ES-I3 (cell line): ENCODE data around the gene STBD1.
"Not testable (repeated sequence)": the region's sequence is repeated elsewhere in the genome, so short reads cannot be mapped to it uniquely, and the experiment has no call there.

Source experiments
- H3K36me3 ChIP-seq: 2 replicates; pipeline ENCODE4 v1.6.1; 2013; ENCODE audit warnings: mild to moderate bottlenecking, low read length, control low read depth, moderate library complexity; ENCODE audit not compliant: insufficient read depth
- H3K4me1 ChIP-seq: 2 replicates; pipeline ENCODE4 v1.6.1; 2013; ENCODE audit warnings: mild to moderate bottlenecking, control low read depth, low read length; ENCODE audit not compliant: insufficient read depth
- H3K9ac ChIP-seq: 2 replicates; pipeline ENCODE4 v1.6.1; 2013; ENCODE audit warnings: low read depth, mild to moderate bottlenecking, low read length, moderate library complexity
- H3K9me3 ChIP-seq: 2 replicates; pipeline ENCODE4 v1.6.1; 2013; ENCODE audit warnings: mild to moderate bottlenecking, low read length, moderate library complexity; ENCODE audit not compliant: control insufficient read depth, insufficient read depth

STBD1 gene

DNA sequence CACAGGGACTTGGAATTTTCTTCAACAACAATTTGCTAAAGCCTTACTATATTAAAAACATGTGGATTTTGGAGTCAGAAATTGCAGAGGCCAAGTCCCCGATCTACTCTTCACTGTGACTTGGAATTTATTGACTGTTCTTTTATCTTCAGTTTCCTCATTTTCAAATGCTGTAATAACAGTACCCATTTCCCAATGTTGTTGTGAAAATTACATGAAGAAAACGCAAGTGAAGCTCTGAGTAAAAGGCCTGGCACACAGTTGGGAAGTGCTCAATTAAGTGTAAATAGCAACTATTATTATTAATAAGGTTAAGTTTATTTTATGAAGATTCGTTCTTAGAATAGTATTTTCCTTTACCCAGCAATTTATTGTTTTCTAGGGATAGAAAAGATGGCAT, 15.7 kb downstream of the STBD1 start:
- peaks cover 6% of the 10 kb centered on the region; the same call in 1 of the 2 replicates for H3K9me3 ChIP-seq
- H3K4me1 ChIP-seq = no peaks in the 10 kb centered on the region
- no peaks in the 10 kb centered on the region for H3K36me3 ChIP-seq
- no peak overlapping the region for H3K9ac ChIP-seq

DNA sequence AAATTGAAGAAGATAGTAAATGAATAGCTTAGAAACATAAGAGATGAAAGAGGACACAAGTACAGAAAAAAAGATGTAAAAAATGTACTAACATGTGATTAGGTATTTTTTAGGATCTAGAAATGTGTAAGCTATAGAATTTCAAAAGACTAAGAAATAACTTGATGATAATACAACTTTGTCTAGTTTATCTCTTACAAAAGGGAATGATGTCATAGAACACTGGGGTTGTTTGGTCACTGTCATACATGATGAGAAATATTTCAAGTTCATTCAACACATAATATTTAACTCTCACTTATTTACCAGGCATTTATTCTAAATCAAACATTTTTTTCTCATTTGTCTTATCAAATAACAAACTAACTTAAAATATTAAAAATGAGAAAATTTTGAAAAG, 18.5 kb downstream of the STBD1 start:
- H3K36me3 ChIP-seq = no peaks in the 10 kb centered on the region
- peaks cover 4% of the 10 kb centered on the region; the same call in 1 of the 2 replicates for H3K9me3 ChIP-seq
- H3K4me1 ChIP-seq = no peaks in the 10 kb centered on the region
- H3K9ac ChIP-seq = no peak overlapping the region

DNA sequence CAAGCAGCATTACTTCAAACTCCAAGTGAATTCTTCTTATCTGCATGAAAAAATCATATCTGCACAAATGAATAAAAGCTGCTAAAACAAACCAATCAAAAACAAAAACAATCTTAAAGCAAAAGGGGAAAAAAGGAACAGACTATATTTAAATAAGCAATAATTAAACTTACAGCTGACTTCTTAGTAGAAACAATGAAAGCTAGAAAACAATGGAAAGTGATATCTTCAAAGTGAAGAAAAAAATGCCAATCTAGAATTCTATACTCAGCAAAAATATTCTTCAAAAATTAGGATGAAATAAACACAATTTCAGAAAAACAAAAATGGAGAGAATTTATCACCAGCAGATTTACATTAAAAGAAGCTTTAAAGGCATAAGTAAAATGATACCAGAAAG, 20.0 kb downstream of the STBD1 start:
- no peak overlapping the region for H3K9ac ChIP-seq
- no peaks in the 10 kb centered on the region for H3K4me1 ChIP-seq
- no peaks in the 10 kb centered on the region for H3K36me3 ChIP-seq
- H3K9me3 ChIP-seq = peaks cover 4% of the 10 kb centered on the region; the same call in 1 of the 2 replicates

DNA sequence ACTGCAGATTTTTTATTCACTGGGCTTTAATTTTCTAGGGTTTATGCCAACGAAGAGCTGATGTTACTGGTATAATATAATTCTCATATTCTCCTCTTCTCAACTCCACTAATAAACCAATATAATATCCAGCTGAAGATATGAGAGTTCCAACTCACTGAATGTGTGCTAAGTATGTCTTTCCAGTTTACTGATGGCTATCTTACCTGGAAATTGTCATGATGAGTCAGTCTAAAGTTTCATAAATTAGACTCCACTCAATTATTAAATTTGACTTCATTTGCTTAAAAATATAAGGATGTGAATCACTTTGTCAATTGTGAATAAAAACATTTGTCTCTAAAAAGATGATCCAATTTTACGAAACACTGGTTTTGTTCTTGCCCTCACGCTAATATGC, 28.4 kb downstream of the STBD1 start:
- H3K9me3 ChIP-seq = no peaks in the 10 kb centered on the region
- no peaks in the 10 kb centered on the region for H3K36me3 ChIP-seq
- H3K4me1 ChIP-seq = no peaks in the 10 kb centered on the region
- H3K9ac ChIP-seq = no peak overlapping the region

DNA sequence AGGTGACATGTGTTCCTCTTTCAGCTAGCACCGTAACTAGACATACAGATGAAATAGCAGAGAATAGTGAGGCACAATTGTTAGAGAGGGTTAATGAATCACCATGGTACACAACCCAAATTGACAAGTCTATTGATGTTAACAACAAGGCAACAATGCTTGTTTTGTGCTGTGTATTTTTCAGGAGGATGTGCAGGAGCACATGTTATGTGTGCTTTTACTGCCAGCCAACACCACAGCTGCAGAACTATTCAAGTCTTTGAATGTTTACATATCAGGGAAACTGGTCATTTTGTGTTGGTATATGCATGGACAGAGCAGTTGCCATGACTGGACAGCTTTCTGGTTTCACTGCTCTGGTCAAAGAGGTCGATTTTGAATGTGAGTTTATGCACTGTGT, 32.8 kb downstream of the STBD1 start:
- Histone ChIP-seq H3K9me3 (no peaks in the 10 kb centered on the region), H3K36me3 (no peaks in the 10 kb centered on the region), H3K4me1 (no peaks in the 10 kb centered on the region), H3K9ac (no peak overlapping the region)

DNA sequence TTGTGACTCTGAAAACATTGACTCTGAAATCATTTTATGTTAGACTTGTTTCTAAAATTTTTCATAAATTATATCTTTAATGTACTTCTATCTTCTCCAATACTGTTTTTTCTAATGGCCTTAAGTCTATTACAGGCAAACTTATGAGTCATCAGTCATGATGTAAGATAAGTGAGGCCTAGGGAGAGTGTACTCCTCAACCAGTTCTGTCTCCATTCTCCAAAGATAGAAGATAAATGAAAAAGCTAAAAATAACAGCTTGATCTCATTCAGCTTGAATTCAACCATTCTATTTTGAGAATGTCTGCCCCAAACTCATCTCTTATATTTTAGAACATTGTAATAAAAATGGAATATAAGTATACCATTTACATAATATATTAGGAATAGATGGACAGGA, 34.5 kb downstream of the STBD1 start:
- Histone ChIP-seq H3K9me3 (no peaks in the 10 kb centered on the region), H3K36me3 (no peaks in the 10 kb centered on the region), H3K4me1 (no peaks in the 10 kb centered on the region), H3K9ac (no peak overlapping the region)

DNA sequence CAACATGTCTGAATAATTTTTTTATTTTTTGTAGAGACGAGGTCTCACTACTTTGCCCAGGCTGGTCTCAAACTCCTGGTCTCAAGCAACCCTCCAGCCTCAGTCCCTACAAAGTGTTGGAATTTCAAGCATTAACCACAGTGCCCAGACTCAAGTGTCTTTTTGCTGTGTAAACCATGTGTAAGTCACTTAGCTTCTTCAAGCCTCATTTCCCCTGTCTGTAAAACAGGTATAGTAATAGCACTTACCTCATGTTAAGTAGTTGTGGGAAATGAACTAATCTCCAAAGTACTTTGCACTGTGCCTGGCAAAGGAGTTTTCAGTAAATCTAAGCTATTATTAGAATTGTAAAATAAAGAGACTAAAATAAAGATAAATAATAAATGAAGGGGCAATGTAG, 35.7 kb downstream of the STBD1 start:
- Histone ChIP-seq H3K4me1 (no peaks in the 10 kb centered on the region), H3K9me3 (no peaks in the 10 kb centered on the region), H3K9ac (no peak overlapping the region), H3K36me3 (no peaks in the 10 kb centered on the region)

DNA sequence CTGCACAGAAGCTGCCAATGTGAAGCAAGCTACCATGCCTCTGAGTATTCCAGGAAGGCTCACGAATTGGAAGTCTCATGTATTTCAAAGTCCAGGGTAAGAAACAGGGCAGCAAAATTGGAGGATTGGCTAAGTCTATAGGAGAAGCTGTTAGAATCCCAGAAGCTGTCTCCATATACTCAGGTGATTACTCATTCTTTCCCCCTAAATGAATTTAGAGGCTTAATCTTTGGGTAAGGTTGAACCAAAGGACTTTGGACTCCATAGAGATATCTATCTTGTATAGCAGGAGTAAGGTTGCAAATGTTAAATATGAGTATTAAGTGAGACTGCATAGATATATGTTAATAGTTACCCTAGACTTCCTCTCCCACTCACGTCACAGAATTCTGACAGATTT, 36.3 kb downstream of the STBD1 start:
- no peaks in the 10 kb centered on the region for H3K4me1 ChIP-seq
- H3K9me3 ChIP-seq = no peaks in the 10 kb centered on the region
- no peak overlapping the region for H3K9ac ChIP-seq
- no peaks in the 10 kb centered on the region for H3K36me3 ChIP-seq

DNA sequence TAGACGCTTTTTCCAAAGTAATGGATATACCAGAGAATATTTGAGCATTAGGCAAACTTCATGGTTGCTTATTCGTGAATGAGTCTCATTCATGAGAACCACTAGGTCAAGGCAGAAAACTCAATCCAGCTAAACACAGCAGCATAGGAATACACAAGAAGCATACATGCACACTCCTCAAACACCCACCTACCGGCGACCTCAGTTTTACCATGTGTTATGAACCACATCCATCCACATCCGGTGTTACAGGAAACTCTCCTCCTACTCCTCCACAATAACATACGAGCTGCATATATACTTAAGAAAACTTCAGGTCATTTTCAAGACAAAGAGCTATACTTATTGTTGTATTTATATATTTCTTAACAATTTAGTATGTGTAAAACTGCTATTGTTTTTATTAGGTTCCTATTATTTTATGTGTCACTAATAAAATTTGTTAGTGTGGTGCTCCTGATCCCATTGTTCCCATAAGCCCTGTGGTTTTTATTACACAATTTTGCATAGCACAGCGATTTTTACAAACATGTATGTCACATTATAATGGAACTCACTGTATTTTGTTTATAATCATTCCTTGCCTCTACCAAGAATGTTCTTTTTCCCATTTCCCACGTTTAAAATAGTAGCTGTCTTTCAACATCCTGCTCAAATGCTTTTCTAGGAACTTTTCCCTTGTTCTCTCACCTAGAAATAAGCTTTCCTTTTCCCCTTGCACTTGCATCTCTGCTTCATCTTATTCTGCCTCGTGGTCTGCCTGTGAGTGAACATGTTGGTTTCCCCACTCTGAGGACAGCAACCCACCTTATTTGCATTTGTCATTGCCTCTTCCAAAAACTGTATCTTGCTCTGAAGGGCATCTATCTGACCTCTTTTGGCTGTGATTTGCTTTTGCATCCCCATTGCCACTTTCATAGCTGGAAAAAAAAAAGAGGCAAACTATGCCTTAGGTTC, 48.3 kb downstream of the STBD1 start:
- Histone ChIP-seq H3K4me1 (no peaks in the 10 kb centered on the region), H3K9ac (no peak overlapping the region), H3K36me3 (no peaks in the 10 kb centered on the region), H3K9me3 (peaks cover under 1% of the 10 kb centered on the region; the same call in 1 of the 2 replicates)

DNA sequence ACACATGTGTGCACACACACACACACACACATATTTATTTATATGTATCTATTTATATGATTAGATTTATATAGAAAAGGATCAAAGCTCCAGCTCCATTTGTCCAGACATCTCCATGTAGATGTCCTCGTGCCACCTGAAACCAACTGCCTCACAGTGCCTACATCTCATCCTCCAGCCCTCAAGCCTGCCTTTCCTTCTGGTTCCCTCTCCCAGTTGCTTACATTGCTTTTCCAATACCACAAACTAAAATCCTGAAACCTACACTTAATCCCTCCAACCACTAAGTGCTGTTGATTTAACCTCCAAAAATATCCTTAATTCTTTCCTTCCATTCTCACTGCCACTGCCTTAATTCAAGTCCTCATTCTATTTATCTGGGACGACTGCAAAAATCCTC, 51.4 kb downstream of the STBD1 start:
- H3K9me3 ChIP-seq = peaks cover 2% of the 10 kb centered on the region; the same call in 1 of the 2 replicates

DNA sequence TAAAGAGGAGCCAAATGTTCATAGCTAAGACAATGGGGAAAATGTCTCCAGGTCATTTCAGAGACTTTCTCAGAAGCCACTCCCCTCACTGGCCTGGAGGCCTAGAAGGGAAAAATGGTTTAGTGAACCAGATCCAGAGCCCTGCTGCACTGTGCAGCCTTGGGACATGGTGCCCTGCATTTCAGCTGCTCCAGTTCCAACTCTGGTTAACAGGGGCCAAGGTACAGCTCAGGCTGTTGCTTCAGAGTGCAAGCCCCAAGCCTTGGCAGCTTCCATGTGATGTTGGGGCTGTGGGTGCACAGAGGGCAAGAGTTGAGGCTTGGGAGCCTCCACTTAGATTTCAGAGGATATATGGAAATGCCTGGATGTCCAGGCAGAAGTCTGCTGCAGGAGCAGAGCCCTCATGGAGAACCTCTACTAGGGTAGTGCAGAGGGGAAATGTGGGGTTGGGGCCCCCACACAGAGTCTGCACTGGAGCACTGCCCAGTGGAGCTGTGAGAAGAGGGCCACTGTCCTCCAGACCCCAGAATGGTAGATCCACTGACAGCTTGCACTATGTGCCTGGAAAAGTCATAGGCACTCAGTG, 53.4 kb downstream of the STBD1 start:
- H3K9ac ChIP-seq, H3K9me3 ChIP-seq, H3K36me3 ChIP-seq: not testable (repeated sequence)

More for the DNA sequence above, 51.4 kb downstream of the STBD1 start:
- Histone ChIP-seq H3K36me3 (no peaks in the 10 kb centered on the region), H3K4me1 (no peaks in the 10 kb centered on the region), H3K9ac (no peak overlapping the region)

More for the DNA sequence above, 53.4 kb downstream of the STBD1 start:
- H3K4me1 ChIP-seq = not testable (repeated sequence)
